ENCODE measurements around the gene SEMA4A.

- TF ChIP-seq CTCF (IDR thresholded peaks at IDR 0.05) (no peak), POLR2A (IDR thresholded peaks at IDR 0.05) (no peak)
These were observed 31.9 kb upstream of the SEMA4A start for GRCh38 chr1:156121457-156121856.
